Spleen (tissue), 11 donors: Measurements from ENCODE around the gene ERVFRD-1. TPM values are rescaled to one million over a fixed set of nuclear protein-coding genes. Genes with fewer than 3 reads are reported as not detected.

ENCODE experiments used
- DNase-seq: peaks from one replicate; pipeline ENCODE4 v3.0.0-alpha.2; 2020
- H3K27ac ChIP-seq, 8 donors: fragments of 200-600 bp; sonication (generic) in 7 of 8; 1 replicate in 4 of 8; 2 replicates in 4 of 8; pipeline versions ENCODE4 v1.5.0 to v1.8.0; 2016 to 2021; ENCODE audit warnings: inconsistent platforms in 4 of 8, mild to moderate bottlenecking in 4 of 8, moderate library complexity in 1 of 8
- H3K27me3 ChIP-seq, 7 donors: fragments of 200-600 bp; sonication (generic) in 6 of 7; replicated peaks in 1 of 7; 1 replicate in 4 of 7; 2 replicates in 3 of 7; pipeline versions ENCODE4 v1.5.0 to v1.8.0; 2016 to 2021; ENCODE audit warnings: inconsistent platforms in 3 of 7, mild to moderate bottlenecking in 1 of 7
- H3K36me3 ChIP-seq, 6 donors: fragments of 200-600 bp; sonication (generic) in 5 of 6; 1 replicate in 4 of 6; 2 replicates in 2 of 6; pipeline versions ENCODE4 v1.5.0 to v1.8.0; 2016 to 2021; ENCODE audit warnings: inconsistent platforms in 2 of 6
- H3K4me1 ChIP-seq, 6 donors: fragments of 200-600 bp; sonication (generic) in 5 of 6; 1 replicate in 3 of 6; 2 replicates in 3 of 6; pipeline versions ENCODE4 v1.5.0 to v1.8.0; 2016 to 2021; ENCODE audit warnings: inconsistent platforms in 3 of 6
- H3K4me3 ChIP-seq, 8 donors: fragments of 200-600 bp; sonication (generic) in 7 of 8; 1 replicate in 4 of 8; 2 replicates in 4 of 8; pipeline versions ENCODE4 v1.5.0 to v1.8.0; 2016 to 2021; ENCODE audit warnings: inconsistent platforms in 4 of 8, mild to moderate bottlenecking in 4 of 8, moderate library complexity in 2 of 8
- H3K9me3 ChIP-seq, 8 donors: fragments of 200-600 bp; sonication (generic) in 7 of 8; 1 replicate in 4 of 8; 2 replicates in 4 of 8; pipeline versions ENCODE4 v1.5.0 to v1.8.0; 2016 to 2021; ENCODE audit warnings: inconsistent platforms in 4 of 8
- CTCF ChIP-seq, 11 experiments: fragments of 200-600 bp in 7 of 11; fragments of 450-650 bp in 4 of 11; sonication (generic) in 4 of 11; IDR thresholded peaks in 8 of 11; conservative IDR thresholded peaks in 3 of 11; 1 replicate in 7 of 11; 2 replicates in 4 of 11; pipeline versions ENCODE4 v1.4.0 to v1.8.0; 2016 to 2021; ENCODE audit warnings: antibody characterized with exemption in 11 of 11, inconsistent platforms in 4 of 11, mild to moderate bottlenecking in 1 of 11
- POLR2A ChIP-seq, 3 donors: fragments of 450-650 bp; IDR thresholded peaks; one replicate each; pipeline ENCODE4 v1.5.1; 2017; ENCODE audit warnings: antibody characterized with exemption in 3 of 3, mild to moderate bottlenecking in 1 of 3
- POLR2AphosphoS5 ChIP-seq, 3 donors: sonication (generic); formaldehyde crosslinking; IDR thresholded peaks; one replicate each; pipeline ENCODE4 v1.5.1; 2017; ENCODE audit warnings: antibody characterized with exemption in 3 of 3
- WGBS, 5 donors: extraction: QIAGEN DNeasy Blood & Tissue Kit in 3 of 5; methylation state at CpG; one replicate each; pipeline versions ENCODE4 v1.1.5 to v1.1.7; 2013 to 2018; 5-methylcytosine and 5-hydroxymethylcytosine counted together
- intact Hi-C: fragments of 100-400 bp; cut with DNase I; formaldehyde crosslinking; loops from one replicate; pipeline ENCODE4 v1.15.0; 2023; ENCODE audit warnings: low total_unique reads
- polyA plus RNA-seq, 3 donors: library from polyadenylated mRNA; stranded (reverse); fragments of 200-250 nt; gene quantifications; one replicate each; pipeline ENCODE4 v1.2.1, GENCODE V29; 2013
- small RNA-seq, 4 donors: library from RNA; depleted of rRNA; stranded (forward); fragments of <200 nt; gene quantifications; one replicate each; pipeline ENCODE3, GENCODE V24; 2016
- total RNA-seq, 7 donors: library from RNA; depleted of rRNA in 3 of 7; stranded (reverse); fragments of >200 nt in 3 of 7; fragmentation: NEBNext Ultra II Directional in 4 of 7; extraction: Animal tissue kit (Norgen Biotek cat#: 25700) in 4 of 7; gene quantifications; one replicate each; pipeline versions ENCODE4 v1.1.0 to v1.2.1, GENCODE V29; 2016 to 2021
- donor health status: healthy with polysubstance abuse.
- donor health status: DM: no; HTN: no; CAD: no; lungs with moderate emphysema.
- donor health status: DM: no; HTN: no; CAD: no.
- donor health status: Bipolar disorder and iron deficiency.
- donor health status: healthy.
- donor health status: DM: no; HTN: no; CAD: no.
- donor health status: DM: yes; HTN: yes; CAD: no.

Gene ERVFRD-1
- total and polyA plus RNA-seq, 10 donors: 0.17 to 0.28 TPM; not detected in 8

- intact Hi-C loops: no loop called here
- 61 to 76% (median 68%) methylated on average over 4 of the region's 4 CpGs for WGBS, 5 donors
- H3K9me3 ChIP-seq: no peaks in the 10 kb centered on the region
- no peaks in the 10 kb centered on the region for H3K36me3 ChIP-seq
- no peak for TF ChIP-seq POLR2AphosphoS5 (IDR thresholded peaks at IDR 0.05)
- TF ChIP-seq POLR2A (IDR thresholded peaks at IDR 0.05): no peak
- TF ChIP-seq CTCF (IDR thresholded peaks at IDR 0.05 in 8 of 11, conservative IDR thresholded peaks at IDR 0.05 in 3 of 11): no peak
- peaks cover 0 to 30% (median 11%) of the 10 kb centered on the region in 7 donors for H3K27me3 ChIP-seq
- no peaks in the 10 kb centered on the region for H3K4me1 ChIP-seq
- no peak overlapping the region for H3K27ac ChIP-seq
- DNase-seq: no peak
- H3K4me3 ChIP-seq: no peak overlapping the region
Measured at GRCh38 chr6:11055127-11055627, 56.3 kb downstream of the ERVFRD-1 start.

GRCh38 chr6:11054722-11055121 is 56.8 kb downstream of the ERVFRD-1 start:
- H3K4me1 ChIP-seq: no peaks in the 10 kb centered on the region
- 81 to 96% (median 86%) methylated on average over 1 of the region's 1 CpG for WGBS, 5 donors
- no peak overlapping the region for H3K27ac ChIP-seq
- H3K9me3 ChIP-seq: no peaks in the 10 kb centered on the region
- H3K4me3 ChIP-seq: no peak overlapping the region
- DNase-seq: no peak
- TF ChIP-seq POLR2AphosphoS5 (IDR thresholded peaks at IDR 0.05) (no peak), POLR2A (IDR thresholded peaks at IDR 0.05) (no peak), CTCF (IDR thresholded peaks at IDR 0.05 in 8 of 11, conservative IDR thresholded peaks at IDR 0.05 in 3 of 11) (no peak)
- intact Hi-C loops: no loop called here
- H3K27me3 ChIP-seq: peaks cover 0 to 34% (median 15%) of the 10 kb centered on the region in 7 donors
- no peaks in the 10 kb centered on the region for H3K36me3 ChIP-seq

- Histone ChIP-seq H3K36me3 (no peaks in the 10 kb centered on the region), H3K9me3 (no peaks in the 10 kb centered on the region), H3K4me1 (no peaks in the 10 kb centered on the region), H3K27ac (no peak overlapping the region), H3K27me3 (peaks cover 0 to 48% (median 28%) of the 10 kb centered on the region in 7 donors), H3K4me3 (no peak overlapping the region)
- DNase-seq: no peak
- TF ChIP-seq POLR2AphosphoS5 (IDR thresholded peaks at IDR 0.05) (no peak), CTCF (IDR thresholded peaks at IDR 0.05 in 8 of 11, conservative IDR thresholded peaks at IDR 0.05 in 3 of 11) (no peak), POLR2A (IDR thresholded peaks at IDR 0.05) (no peak)
- 82 to 90% (median 86%) methylated on average over 5 of the region's 5 CpGs for WGBS, 5 donors
- intact Hi-C loops: no loop called here
Measured at GRCh38 chr6:11053307-11053706, 58.2 kb downstream of the ERVFRD-1 start.

Small RNA genes lying within 50 kb of the gene (small RNA-seq; reads per million reads assigned to genes)
- gene AL136139.1: 0 reads per million in 4 donors

Other genes starting within 250 kb of the ERVFRD-1 start
- not detected for gene GCM2, start 229.7 kb downstream of the ERVFRD-1 start, total RNA-seq
- not detected for gene GCM2, start 229.7 kb downstream of the ERVFRD-1 start, polyA plus RNA-seq
- gene SYCP2L, start 224.7 kb downstream of the ERVFRD-1 start, total RNA-seq: under 1 TPM in 5 of 7 donors, not detected in 2; 0.20 to 0.83 (median 0.34) TPM
- gene SYCP2L, start 224.7 kb downstream of the ERVFRD-1 start, polyA plus RNA-seq: under 1 TPM; 0.06 to 0.17 (median 0.12) TPM
- gene ELOVL2, start 67.4 kb downstream of the ERVFRD-1 start, total RNA-seq: not detected
- gene ELOVL2, start 67.4 kb downstream of the ERVFRD-1 start, polyA plus RNA-seq: under 1 TPM; 0.03 to 0.08 (median 0.04) TPM
- 1 to 10 TPM; 5.0 to 8.3 (median 6.2) TPM for gene SMIM13, start 17.9 kb downstream of the ERVFRD-1 start, total RNA-seq
- gene SMIM13, start 17.9 kb downstream of the ERVFRD-1 start, polyA plus RNA-seq: 1 to 10 TPM; 1.5 to 3.2 (median 1.9) TPM
- 100 to 1,000 TPM in 6 of 7 donors, 10 to 100 TPM in 1; 94.1 to 208 (median 124) TPM for gene NEDD9, start 120.9 kb upstream of the ERVFRD-1 start, total RNA-seq
- gene NEDD9, start 120.9 kb upstream of the ERVFRD-1 start, polyA plus RNA-seq: 10 to 100 TPM; 16.1 to 21.3 (median 18.2) TPM